Colonic mucosa (tissue), 4 donors: ENCODE data around the gene CHMP6. TPM values are rescaled to one million over a fixed set of nuclear protein-coding genes. Genes with fewer than 3 reads are reported as not detected.

Experiments
- DNase-seq: peaks from one replicate; pipeline ENCODE4 v3.0.0-alpha.2; 2020
- H3K27ac ChIP-seq: fragments of 200-600 bp; one replicate; pipeline ENCODE4 v1.8.0; 2021
- H3K27me3 ChIP-seq: fragments of 200-600 bp; one replicate; pipeline ENCODE4 v1.8.0; 2021
- H3K36me3 ChIP-seq: fragments of 200-600 bp; one replicate; pipeline ENCODE4 v1.8.0; 2021
- H3K4me1 ChIP-seq: fragments of 200-600 bp; one replicate; pipeline ENCODE4 v1.8.0; 2021; ENCODE audit warnings: mild to moderate bottlenecking
- H3K4me3 ChIP-seq: fragments of 200-600 bp; one replicate; pipeline ENCODE4 v1.8.0; 2021
- H3K9ac ChIP-seq, 2 donors: one replicate each; pipeline ENCODE4 v1.7.0; 2013; ENCODE audit warnings: control low read depth in 2 of 2, low read depth in 2 of 2, low read length in 2 of 2
- H3K9me3 ChIP-seq: fragments of 200-600 bp; one replicate; pipeline ENCODE4 v1.8.0; 2021
- CTCF ChIP-seq: fragments of 200-600 bp; IDR thresholded peaks from one replicate; pipeline ENCODE4 v1.8.0; 2022; ENCODE audit warnings: antibody characterized with exemption, mild to moderate bottlenecking
- intact Hi-C: fragments of 100-400 bp; cut with DNase I; formaldehyde crosslinking; loops from one replicate; pipeline ENCODE4 v1.14.1; 2022
- total RNA-seq, 2 donors: library from RNA; stranded (reverse); fragmentation: NEBNext Ultra II Directional in 1 of 2; extraction: Animal tissue kit (Norgen Biotek cat#: 25700) in 1 of 2; gene quantifications; one replicate each; pipeline ENCODE4 v1.2.1, GENCODE V29; 2021
- donor health status: healthy.
- donor health status: DM: no; HTN: no; CAD: no.
- donor health status: DM: no; HTN: no; CAD: no.

The CHMP6 gene
- total RNA-seq, 2 donors from 2014 or later, result 29.1 to 43.5 TPM

DNA sequence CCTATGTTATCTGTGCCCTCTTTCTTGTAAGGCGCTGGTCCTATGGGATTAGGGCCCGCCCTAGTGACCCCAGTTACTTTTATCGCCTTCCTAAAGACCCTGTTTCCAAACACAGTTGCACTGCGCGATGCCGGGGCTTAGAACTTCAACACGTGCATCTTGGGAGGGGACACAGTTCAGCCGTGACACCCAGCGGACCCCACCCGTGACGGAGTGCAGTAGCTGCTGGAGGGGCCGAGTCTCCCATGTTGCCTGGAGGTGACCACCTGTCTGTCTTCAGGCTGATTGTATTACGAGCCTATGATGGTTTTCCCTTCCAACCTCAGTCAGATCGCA, 52.8 kb downstream of the CHMP6 start:
- H3K9ac ChIP-seq, result peak overlapping the region in 1 of 2 donors; percentile 34

DNA sequence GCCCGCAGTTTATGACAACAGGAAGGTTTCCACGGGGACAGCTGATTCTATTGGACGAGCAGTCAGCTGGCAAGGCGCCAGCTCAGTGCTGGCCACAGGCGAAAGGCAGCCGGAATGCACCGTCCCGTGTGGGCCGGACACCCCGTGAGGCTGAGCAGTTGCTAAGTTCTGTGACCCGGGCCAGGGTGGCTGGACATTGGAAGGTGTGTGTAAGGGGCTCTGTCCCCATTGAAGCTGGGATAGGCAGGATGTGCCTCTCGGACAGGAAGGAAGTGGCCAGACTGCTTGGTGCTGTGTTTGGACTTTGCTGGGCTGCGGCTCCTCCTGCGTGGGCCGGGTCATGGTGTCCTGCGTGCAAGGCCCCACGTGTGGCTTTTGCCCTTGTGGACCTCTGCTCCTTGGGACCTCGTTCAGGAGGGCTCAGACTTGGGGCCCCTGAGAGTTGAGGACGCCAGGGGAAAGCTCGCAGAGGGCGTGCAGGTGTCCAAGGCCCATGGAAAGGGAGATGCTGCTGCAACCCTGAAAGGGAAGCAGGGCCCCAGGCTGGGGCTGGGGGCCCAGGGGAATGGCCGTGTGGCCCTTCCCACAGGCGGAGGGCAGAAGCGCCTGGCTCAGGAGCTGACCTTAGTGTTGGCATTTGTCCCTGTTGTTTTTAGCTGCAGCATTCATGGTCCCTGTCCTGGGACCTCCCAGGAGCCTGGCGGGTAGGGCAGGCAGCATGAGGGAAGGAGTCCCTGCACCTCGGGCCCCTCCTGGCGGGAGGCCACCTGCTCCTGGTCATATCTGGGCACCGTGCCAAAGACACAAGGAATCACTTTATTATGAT, 53.3 kb downstream of the CHMP6 start:
- no peak for TF ChIP-seq CTCF
- intact Hi-C loops, result no loop called here
- peaks cover 16% of the 10 kb centered on the region for H3K4me1 ChIP-seq

More for the DNA sequence above, 52.8 kb downstream of the CHMP6 start:
- Histone ChIP-seq H3K4me1 (peaks cover 16% of the 10 kb centered on the region), H3K9me3 (no peaks in the 10 kb centered on the region), H3K36me3 (no peaks in the 10 kb centered on the region), H3K4me3 (no peak overlapping the region), H3K27ac (no peak overlapping the region), H3K27me3 (no peaks in the 10 kb centered on the region)
- intact Hi-C loops, result no loop called here
- DNase-seq, result no peak
- TF ChIP-seq CTCF, result no peak

DNA sequence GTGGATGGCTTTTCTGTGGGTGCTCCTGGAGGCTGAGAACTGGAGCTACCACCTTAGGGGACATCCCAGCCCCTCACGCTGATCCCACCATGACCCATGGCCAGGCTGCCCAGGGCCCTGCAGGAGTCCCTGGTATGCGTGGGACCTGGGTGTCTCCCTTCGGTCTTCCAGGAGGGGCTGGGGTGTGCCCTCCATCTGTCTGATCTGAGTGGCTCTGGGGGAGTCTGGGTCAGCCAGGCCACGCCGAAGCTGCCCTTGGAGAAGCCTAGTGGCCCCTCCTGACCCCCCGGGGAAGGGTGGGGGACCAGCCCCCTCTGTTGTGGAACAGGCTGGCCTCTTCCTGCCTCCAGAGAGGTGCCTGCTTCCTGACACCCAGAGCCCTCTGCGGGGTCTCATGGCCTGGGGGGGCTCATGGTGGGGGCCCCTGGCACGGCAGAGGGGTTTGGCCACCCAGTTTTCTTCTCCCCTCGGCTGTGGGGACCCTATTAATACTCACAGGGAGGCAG, 54.0 kb downstream of the CHMP6 start:
- Histone ChIP-seq H3K27me3 (no peaks in the 10 kb centered on the region), H3K4me1 (peaks cover 16% of the 10 kb centered on the region), H3K27ac (peak overlapping the region; percentile 47), H3K9me3 (no peaks in the 10 kb centered on the region), H3K4me3 (no peak overlapping the region), H3K36me3 (no peaks in the 10 kb centered on the region), H3K9ac (peak overlapping the region in 1 of 2 donors; percentile 41)
- no peak for DNase-seq
- intact Hi-C loops, result no loop called here
- no peak for TF ChIP-seq CTCF

More for the DNA sequence above, 53.3 kb downstream of the CHMP6 start:
- no peaks in the 10 kb centered on the region for H3K36me3 ChIP-seq
- H3K27me3 ChIP-seq, result no peaks in the 10 kb centered on the region
- peak; percentile 80 for DNase-seq
- peak overlapping the region; percentile 47 for H3K27ac ChIP-seq
- no peaks in the 10 kb centered on the region for H3K9me3 ChIP-seq
- H3K4me3 ChIP-seq, result no peak overlapping the region
- H3K9ac ChIP-seq, result peak overlapping the region; percentile 26 to 41

- no peak for TF ChIP-seq CTCF
- no peak for DNase-seq
- H3K4me1 ChIP-seq, result peaks cover 16% of the 10 kb centered on the region
- intact Hi-C loops, result no loop called here
- no peak overlapping the region for H3K27ac ChIP-seq
- H3K9me3 ChIP-seq, result no peaks in the 10 kb centered on the region
- H3K36me3 ChIP-seq, result no peaks in the 10 kb centered on the region
- H3K27me3 ChIP-seq, result no peaks in the 10 kb centered on the region
- H3K9ac ChIP-seq, result no peak overlapping the region
- no peak overlapping the region for H3K4me3 ChIP-seq
Observed at GRCh38 chr17:81046132-81046769, 54.6 kb downstream of the CHMP6 start.

DNA sequence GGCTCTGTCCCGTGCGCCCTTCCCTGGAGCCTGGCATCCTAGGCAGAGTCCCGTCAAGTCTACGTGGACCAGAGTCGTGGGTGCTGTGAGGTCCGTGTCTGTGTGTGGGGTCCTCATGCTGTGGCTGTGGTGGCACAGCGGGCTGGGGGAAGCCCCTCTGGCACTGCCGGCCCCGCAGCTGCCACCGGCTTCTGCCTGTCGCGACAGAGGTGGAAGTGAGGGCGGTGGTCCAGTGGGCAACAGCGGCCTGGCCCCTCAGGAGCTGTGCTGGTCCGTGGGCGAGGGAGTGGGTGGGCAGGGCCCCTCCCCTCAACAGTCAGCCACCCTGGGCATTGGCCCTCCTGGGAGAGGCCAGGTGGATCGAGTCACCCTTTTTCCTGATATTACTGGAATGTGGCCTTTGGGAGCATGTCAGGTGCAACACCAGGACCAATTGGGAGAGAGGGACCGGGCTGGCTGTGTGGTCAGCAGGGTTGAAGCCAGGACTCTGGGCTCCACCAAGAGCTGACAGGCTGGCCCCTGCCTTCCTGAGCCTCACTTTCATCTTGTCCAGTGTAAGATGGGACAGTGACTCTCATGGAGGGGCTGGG, 55.2 kb downstream of the CHMP6 start:
- H3K9me3 ChIP-seq, result no peaks in the 10 kb centered on the region
- H3K27me3 ChIP-seq, result no peaks in the 10 kb centered on the region
- peaks cover 16% of the 10 kb centered on the region for H3K4me1 ChIP-seq
- no peak for TF ChIP-seq CTCF
- DNase-seq, result no peak
- H3K4me3 ChIP-seq, result no peak overlapping the region
- intact Hi-C loops, result no loop called here
- H3K36me3 ChIP-seq, result no peaks in the 10 kb centered on the region
- no peak overlapping the region for H3K27ac ChIP-seq
- peak overlapping the region in 1 of 2 donors; percentile 6 for H3K9ac ChIP-seq
